ENCODE measurements around the gene MCF2L. TPM values are rescaled to one million over a fixed set of nuclear protein-coding genes. Genes with fewer than 3 reads are reported as not detected.

Gene MCF2L
- total RNA-seq, 2 experiments from 2014 or later, result 13.0 to 13.5 TPM

- no peak overlapping the region for H3K4me3 ChIP-seq (ENCODE audit: low read length)
- Mint-ChIP-seq H3K27ac (no peak overlapping the region), H3K9me3 (no peaks in the 10 kb centered on the region), H3K4me3 (no peak overlapping the region), H3K36me3 (ENCODE audit: low read depth) (peaks cover 9% of the 10 kb centered on the region), H3K27me3 (no peaks in the 10 kb centered on the region), H3K4me1 (ENCODE audit: low read depth) (peaks cover 6% of the 10 kb centered on the region)
- intact Hi-C loops (cut with DNase I, micrococcal nuclease), result no loop called here
- TF ChIP-seq, protein P1, sequence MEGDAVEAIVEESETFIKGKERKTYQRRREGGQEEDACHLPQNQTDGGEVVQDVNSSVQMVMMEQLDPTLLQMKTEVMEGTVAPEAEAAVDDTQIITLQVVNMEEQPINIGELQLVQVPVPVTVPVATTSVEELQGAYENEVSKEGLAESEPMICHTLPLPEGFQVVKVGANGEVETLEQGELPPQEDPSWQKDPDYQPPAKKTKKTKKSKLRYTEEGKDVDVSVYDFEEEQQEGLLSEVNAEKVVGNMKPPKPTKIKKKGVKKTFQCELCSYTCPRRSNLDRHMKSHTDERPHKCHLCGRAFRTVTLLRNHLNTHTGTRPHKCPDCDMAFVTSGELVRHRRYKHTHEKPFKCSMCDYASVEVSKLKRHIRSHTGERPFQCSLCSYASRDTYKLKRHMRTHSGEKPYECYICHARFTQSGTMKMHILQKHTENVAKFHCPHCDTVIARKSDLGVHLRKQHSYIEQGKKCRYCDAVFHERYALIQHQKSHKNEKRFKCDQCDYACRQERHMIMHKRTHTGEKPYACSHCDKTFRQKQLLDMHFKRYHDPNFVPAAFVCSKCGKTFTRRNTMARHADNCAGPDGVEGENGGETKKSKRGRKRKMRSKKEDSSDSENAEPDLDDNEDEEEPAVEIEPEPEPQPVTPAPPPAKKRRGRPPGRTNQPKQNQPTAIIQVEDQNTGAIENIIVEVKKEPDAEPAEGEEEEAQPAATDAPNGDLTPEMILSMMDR (IDR thresholded peaks at IDR 0.05), result no peak
- CTCF ChIA-PET, result no interaction called here
- H3K4me1 ChIP-seq (ENCODE audit: insufficient read depth, low read length), result peaks cover 3% of the 10 kb centered on the region
- ATAC-seq (ENCODE audit: poor library complexity) (no peak), DNase-seq (no peak)
- H3K36me3 ChIP-seq (ENCODE audit: insufficient read depth, low read length), result peaks cover 4% of the 10 kb centered on the region
- no peak overlapping the region for H3K27ac ChIP-seq (ENCODE audit: low read depth in 1 of 2, low read length in 2 of 2)
- POLR2A ChIA-PET, result no interaction called here
- H3K9me3 ChIP-seq (ENCODE audit: control insufficient read depth in 1 of 2, insufficient read depth in 1 of 2, low read length in 2 of 2), result peaks cover 0 to 3% of the 10 kb centered on the region in 2 experiments
- H3K27me3 ChIP-seq (ENCODE audit: control insufficient read depth in 1 of 2, insufficient read depth in 2 of 2, low read length in 2 of 2), result no peaks in the 10 kb centered on the region
These were observed 48.6 kb downstream of the MCF2L start for GRCh38 chr13:113017506-113018215.

DNA sequence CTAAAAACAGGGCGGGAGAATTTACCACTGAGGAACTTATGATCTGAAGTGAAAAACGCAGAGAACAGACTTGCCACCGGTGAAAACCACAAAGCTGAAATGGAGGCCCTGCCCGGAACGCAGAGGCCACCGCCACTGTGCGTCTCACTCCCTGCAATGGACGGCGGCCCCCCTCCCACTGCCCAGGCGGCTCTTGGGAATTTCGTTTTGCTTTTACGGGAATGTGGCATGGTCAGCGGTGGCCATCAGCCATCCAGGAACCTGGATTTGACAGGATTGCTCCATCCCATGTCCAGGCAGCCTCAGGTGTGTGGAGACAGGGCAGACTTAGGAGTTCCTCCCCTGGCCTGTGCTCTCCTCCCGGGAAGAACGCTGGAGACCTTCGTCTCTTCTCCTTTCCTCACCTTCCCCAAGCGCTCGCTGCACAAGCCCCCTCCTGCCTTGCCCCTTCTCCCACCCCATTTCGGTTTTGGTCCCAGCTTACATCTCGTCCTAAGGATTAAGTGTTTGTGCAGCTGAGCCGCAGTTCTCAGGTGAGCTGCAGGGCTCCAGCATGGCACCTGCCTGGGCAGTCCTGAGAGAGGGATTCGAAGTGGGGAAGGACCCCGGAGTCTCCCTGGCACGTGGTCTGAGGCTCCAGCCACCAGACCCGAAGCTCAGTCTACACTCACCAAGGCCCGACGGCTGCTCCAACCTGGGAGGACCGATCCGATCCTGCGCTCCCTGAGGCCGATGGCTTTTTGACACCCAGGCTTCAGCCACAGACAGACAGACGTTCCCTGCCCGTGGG lies 49.9 kb downstream of the MCF2L start:
- Mint-ChIP-seq H3K4me3 (no peak overlapping the region), H3K27ac (no peak overlapping the region), H3K36me3 (ENCODE audit: low read depth) (peaks cover 9% of the 10 kb centered on the region), H3K9me3 (no peaks in the 10 kb centered on the region), H3K27me3 (no peaks in the 10 kb centered on the region), H3K4me1 (ENCODE audit: low read depth) (peaks cover 6% of the 10 kb centered on the region)
- Histone ChIP-seq H3K4me1 (ENCODE audit: insufficient read depth, low read length) (peaks cover 3% of the 10 kb centered on the region), H3K27ac (ENCODE audit: low read depth in 1 of 2, low read length in 2 of 2) (no peak overlapping the region), H3K36me3 (ENCODE audit: insufficient read depth, low read length) (peaks cover 4% of the 10 kb centered on the region), H3K4me3 (ENCODE audit: low read length) (no peak overlapping the region), H3K27me3 (ENCODE audit: control insufficient read depth in 1 of 2, insufficient read depth in 2 of 2, low read length in 2 of 2) (no peaks in the 10 kb centered on the region), H3K9me3 (ENCODE audit: control insufficient read depth in 1 of 2, insufficient read depth in 1 of 2, low read length in 2 of 2) (peaks cover 0 to 3% of the 10 kb centered on the region in 2 experiments)
- TF ChIP-seq, protein P1 (IDR thresholded peaks at IDR 0.05), result no peak
- intact Hi-C loops (cut with DNase I, micrococcal nuclease), result no loop called here
- POLR2A ChIA-PET, result no interaction called here
- ATAC-seq (ENCODE audit: poor library complexity) (no peak), DNase-seq (no peak)
- CTCF ChIA-PET, result no interaction called here

- TF ChIP-seq, protein P1 (IDR thresholded peaks at IDR 0.05), result no peak
- ChIA-PET CTCF (interaction anchor here (0.6 kb wide), 1 partner anchor 108 kb away, joined by 3 read pairs; no protein-coding TSS in a partner anchor), POLR2A (no interaction called here)
- no peaks in the 10 kb centered on the region for H3K27me3 Mint-ChIP-seq
- Histone ChIP-seq H3K36me3 (ENCODE audit: insufficient read depth, low read length) (peaks cover 4% of the 10 kb centered on the region), H3K27me3 (ENCODE audit: control insufficient read depth in 1 of 2, insufficient read depth in 2 of 2, low read length in 2 of 2) (no peaks in the 10 kb centered on the region), H3K4me1 (ENCODE audit: insufficient read depth, low read length) (peaks cover 3% of the 10 kb centered on the region), H3K4me3 (ENCODE audit: low read length) (no peak overlapping the region), H3K27ac (ENCODE audit: low read depth in 1 of 2, low read length in 2 of 2) (no peak overlapping the region), H3K9me3 (ENCODE audit: control insufficient read depth in 1 of 2, insufficient read depth in 1 of 2, low read length in 2 of 2) (peaks cover 0 to 3% of the 10 kb centered on the region in 2 experiments)
- no peaks in the 10 kb centered on the region for H3K9me3 Mint-ChIP-seq
- ATAC-seq (ENCODE audit: poor library complexity) (no peak), DNase-seq (no peak)
- H3K36me3 Mint-ChIP-seq (ENCODE audit: low read depth), result peaks cover 9% of the 10 kb centered on the region
- intact Hi-C loops (cut with DNase I, micrococcal nuclease), result no loop called here
- H3K4me1 Mint-ChIP-seq (ENCODE audit: low read depth), result peaks cover 6% of the 10 kb centered on the region
- H3K27ac Mint-ChIP-seq, result no peak overlapping the region
- no peak overlapping the region for H3K4me3 Mint-ChIP-seq
These were observed 51.5 kb downstream of the MCF2L start for GRCh38 chr13:113020323-113021080.

All from CD4-positive, alpha-beta T cell (primary cell).